ENCODE data around the gene P3H1.

Gene P3H1

DNA sequence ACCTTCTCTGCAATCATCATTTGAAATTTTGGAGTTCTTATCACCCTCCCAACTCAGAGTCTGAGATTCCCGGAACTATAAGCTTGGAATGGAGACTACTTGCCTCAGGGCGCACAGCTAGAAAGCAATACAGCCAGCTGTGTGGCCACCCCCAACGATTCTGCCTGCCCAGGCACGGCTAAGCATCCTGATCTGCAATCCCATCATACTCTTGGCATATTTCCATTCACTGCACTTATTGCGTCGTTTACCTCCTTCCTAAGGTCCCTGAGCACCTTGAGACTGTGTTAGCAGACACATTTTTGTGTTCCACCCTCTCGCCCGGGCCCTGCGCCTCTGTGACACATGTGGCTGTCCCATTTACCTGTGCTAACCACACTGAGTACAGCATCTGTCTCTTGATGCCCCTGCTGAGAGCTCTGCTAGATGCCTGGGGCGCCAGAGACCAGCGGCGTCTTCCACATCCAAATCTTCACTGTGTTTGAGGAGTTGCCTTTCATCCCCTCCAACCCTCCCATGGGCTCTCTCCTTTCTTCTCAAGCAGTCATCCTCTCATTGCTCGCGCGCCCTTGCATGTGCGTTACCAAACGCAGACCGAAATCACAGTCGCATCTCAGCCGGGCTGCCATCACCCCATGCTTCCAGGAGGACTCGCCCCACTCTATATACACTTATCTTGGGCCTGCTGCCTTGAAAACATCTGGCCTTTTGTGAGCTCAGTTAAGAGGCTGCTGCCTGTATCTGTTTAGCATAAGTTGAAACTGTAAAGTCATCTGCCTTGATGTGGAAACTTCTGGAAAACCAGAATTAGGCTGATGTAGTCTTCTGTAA is 23.3 kb downstream of the P3H1 start:
- peak; percentile 32 for DNase-seq (ENCODE audit: low spot score)

DNA sequence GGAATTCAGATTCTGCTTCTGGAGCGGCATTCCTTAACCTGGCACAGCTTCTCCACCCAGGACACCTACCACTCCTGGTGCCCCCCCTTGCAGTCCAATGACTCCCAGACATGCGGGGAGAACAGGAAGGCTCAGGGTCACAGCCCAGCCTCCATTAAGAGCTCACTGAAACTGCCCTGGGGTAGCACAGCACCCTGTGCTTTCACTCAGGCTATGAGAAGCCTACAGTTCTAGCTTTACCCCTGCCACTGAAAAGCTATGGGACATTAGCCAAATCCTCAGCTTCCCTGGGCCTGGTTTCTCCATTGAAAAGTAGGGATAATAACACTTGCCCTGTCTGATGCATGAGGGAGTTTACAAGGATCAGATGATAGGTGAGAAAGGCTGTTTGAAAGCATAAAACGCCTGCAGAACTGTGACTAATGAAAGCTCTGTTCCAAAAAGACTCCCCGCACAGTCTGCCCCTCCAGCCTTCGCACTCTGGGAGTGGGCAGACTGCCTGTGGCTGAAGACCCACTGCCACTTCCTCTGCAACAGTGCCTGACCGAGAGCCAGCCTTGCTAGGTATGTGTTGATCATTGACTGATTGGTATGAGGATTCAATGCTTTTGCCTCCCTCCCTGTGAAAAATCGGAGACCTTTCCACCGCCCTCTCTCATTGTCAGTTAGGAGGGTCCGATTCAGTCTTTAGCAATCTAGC is 24.1 kb downstream of the P3H1 start:
- DNase-seq (ENCODE audit: low spot score), result peak; percentile 20

DNA sequence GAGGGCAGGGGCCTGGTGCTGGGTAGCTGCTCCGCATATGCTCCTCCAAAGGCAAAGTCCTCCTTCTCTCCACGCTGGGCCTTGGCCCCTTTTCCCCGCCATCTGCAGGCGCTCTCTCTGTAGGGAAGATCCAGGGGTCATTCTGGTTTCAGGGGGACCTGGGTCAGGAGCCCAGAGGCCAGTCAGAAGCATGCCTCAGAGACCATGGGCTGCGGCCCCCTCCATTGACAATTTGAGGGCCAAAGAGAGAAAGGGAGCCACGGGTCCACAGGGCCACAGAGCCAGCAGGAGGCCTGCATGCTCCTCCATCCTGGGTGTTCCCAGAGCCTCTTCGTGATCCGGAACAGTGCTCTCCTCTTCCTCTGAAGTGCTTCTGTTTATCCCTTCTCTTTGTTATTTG is 24.7 kb downstream of the P3H1 start:
- no peak for DNase-seq (ENCODE audit: low spot score)

DNA sequence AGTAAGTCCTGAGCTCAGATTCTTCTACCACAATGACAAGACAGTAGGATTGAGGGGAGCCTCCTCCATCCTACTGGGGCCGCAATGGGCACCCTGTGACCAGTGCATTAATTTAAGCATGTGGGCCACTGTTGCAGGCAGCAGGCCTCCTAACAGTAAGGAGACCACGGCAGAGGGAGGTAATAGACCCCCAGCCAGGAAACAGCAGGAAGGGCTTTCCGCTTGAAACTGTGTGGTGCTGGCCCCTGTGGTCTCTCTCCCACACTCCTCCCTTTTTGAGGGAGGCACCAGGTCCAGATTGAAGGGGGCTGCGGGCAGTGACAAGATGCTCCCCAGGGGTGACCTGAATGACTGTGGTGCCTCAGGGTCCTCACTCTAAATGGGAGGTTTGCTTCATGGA is 25.1 kb downstream of the P3H1 start:
- DNase-seq (ENCODE audit: low spot score), result no peak

DNA sequence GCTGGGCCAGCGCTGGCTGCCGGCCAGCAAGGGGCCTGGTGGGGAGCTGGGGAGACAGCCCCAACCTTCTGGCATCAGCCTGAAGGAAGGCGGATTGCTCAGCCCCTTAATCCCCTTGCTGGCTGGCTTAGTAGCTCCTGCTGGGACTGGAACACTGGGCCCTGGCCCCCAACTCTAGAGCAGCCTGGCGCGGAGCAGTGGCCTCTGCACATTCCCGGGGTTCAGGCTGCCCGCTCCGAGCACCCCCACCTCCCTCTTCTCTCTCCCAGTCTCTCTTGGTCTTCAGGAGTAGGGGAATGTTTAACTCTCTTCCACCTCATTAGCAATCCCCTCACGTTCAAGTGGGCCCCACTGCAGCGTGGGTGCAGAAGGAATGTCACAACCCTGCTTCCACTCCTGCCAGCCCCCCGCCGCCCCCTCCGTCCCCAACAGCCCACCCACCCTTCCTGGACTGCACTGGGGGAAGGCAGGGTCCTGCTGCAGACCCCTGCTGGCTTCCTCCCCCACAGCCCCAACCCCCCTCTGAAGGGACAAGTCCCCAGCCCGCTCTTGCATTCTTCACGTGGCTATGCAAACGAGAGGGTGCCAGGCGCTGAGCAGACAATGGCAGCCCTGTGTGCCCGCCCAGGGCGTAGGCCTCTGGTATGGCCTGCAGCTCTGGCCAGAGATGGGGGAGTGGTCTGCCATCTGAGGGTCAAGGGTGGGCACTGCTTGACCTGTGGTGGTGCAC is 25.8 kb downstream of the P3H1 start:
- DNase-seq (ENCODE audit: low spot score), result no peak

DNA sequence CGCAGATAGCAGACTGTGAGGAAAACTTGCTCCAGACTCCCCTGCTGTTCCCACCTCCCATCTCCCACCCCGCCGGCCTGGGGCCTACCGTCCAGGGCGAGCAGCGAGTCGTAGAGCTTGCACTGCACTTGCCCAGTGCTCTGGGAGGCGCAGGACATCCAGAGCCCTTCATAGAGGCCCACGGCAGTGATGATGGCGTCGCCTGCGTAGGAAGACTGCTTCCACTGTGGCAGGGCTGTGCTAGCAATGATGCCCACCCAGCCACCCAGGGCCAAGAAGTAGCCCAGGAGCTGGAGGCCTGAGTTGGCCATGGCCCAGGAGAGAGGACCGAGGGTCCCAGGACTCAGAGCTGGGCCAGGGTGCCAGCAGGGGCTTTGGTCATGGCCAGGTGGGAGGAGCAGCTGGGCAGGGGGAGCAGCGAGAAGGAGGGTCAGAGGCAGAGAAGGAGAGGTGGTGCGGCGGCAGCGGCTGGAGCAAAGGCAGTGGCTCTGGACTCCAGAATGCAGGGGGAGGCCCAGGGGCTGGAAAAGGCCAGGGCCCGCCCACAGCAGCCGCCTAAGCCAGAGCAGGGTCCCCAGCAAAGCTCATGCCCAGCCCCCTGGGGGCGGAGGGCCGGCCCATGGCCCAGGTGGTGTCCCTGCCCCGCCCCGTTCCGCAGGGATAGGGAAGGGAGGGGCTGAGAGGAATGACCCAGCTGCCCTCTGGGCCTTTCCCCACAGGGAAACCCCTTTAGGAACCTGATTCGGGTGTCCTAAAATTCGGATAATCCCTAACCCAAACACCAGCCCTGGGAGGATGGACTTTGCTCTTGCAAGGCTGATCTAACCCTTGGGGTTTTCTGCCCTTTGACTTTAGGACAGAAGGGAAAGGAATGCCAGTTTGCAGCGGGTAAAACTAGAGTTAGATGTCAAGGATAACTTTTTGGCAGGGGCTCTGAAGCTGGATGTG is 26.8 kb downstream of the P3H1 start, which contains the start of gene CLDN19:
CLDN19 (minus strand) TSS at position 484 of the 948 bp plus-strand sequence; CDS start at position 311, 173 bp downstream.
- DNase-seq (ENCODE audit: low spot score), result no peak

DNA sequence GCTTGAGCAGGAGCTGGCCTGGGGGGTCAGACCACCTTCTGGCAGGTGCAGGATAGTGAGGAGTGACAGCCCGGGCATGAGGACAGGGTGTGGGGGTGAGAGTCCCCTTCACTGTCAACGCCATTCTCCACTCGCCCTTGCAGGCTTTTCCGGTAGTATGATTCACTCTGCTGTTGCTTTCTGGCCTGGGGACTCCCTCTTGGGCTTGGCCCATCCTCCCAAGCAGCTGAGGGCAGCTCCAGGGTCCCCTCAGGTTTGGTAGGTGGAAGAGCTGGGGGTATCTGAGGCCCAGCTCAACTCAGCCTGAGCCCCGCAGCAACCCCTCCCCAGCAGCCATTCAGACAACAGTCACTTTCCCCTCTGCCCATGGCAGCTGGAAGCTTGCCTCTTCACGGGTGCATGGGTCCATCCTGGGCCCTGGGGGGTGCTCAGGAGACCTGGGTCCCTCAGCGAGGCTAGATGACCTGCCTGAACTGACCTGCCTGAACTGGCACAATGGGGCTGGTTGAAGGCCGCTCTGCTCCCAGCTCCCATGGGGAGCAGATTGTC is 28.1 kb downstream of the P3H1 start:
- DNase-seq (ENCODE audit: low spot score), result no peak

DNA sequence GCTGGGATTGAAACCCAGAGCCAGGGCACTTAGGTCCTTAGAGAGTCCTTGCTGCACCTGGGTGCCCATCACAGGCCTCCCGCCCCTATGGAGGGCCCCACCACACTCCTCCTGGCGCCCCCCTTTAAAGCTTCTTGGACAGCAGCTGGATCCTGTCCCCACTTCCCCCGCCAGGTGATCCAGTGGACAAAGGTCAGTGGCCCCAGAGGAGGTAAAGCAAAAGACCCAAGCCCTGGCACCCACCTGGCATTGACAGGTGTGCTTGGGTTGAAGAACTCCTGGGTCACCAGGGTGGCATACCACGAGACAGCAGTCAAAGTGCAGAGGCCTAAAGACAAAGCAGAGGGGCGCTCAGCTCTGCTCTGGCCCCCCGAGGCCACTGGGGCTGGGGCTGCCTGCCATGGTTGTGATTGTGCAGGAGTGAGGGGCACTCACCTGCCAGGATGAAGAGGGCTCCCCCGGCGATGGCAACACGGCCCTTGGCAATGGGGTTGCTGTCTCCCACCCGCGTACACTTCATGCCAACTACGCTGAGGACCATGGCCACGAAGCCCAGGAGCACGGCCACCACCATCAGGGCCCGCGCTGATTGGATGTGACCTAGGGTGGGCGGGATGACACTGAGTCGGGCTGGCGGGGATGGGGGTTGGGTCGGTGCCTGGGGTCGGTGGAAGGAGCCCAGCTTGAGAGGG is 28.7 kb downstream of the P3H1 start:
- no peak for DNase-seq (ENCODE audit: low spot score)

DNA sequence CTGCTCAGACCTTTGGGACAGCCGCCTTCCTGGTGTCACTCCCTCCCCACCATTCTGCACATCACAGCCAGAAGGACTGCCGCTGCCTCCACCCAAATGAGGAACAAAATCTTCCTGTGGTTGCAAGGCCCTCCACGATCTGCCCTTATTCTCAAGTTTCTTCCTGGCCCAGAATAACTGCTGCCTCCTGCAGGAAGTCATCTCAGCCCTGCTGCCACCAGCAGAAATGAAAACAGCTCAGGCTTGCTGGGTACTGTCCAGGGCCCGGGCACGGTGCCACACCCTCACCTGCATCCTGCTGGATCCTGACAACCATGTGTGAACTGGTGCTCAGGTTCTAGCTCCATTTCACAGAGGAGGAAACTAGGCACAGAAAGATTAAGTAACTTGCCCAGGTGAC is 29.6 kb downstream of the P3H1 start:
- peak; percentile 28 for DNase-seq (ENCODE audit: low spot score)

DNA sequence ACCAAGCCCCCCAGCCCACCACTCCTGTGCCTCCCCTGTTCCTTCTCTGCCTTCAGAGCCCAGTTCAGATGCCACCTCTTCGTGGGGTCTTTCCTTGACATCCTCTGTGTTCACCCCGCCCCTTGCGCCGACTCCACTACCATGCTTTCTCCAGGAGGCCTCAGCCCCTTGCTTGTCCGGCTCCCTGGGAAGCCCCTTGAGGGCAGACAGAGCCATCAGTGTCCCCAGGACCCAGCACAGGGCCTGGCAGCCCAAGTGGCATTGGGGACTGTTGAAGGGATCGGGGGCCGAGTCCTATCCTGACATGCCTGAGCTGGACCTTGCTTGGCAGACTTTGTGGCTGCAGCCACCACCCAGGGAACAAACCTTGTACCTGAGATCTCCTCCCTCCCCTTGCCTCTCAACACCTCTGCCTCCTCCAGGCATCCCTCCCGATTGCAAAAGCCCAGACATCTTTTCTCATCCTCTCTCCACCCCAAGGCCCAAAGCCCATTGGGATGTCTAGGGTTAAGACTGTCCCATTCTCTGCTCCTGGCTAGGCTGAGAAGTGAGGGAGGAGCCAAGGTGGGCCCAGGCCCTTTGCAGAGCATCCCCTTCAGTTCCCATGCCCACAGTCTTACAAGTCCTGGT is 30.1 kb downstream of the P3H1 start:
- no peak for DNase-seq (ENCODE audit: low spot score)

DNA sequence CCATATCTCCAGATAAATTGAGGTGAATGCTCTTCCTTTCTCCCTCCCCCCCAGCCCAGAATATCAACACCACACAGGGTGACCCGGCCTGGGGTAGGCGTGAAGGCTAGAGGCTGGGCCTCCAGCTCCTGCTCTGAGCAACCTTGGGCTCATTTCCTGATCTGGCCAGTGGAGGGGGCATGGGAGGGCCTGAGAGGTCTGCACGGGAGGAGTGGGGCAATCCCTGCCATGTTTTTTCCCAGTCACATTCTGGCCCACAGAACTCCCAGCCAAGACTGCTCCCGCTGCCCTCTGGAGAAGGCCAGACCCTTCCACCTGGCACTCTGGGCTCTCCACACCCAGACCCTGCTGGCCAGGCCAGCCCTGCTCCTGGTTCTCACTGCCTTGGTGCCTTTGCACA is 30.7 kb downstream of the P3H1 start:
- DNase-seq (ENCODE audit: low spot score), result peak; percentile 16

DNA sequence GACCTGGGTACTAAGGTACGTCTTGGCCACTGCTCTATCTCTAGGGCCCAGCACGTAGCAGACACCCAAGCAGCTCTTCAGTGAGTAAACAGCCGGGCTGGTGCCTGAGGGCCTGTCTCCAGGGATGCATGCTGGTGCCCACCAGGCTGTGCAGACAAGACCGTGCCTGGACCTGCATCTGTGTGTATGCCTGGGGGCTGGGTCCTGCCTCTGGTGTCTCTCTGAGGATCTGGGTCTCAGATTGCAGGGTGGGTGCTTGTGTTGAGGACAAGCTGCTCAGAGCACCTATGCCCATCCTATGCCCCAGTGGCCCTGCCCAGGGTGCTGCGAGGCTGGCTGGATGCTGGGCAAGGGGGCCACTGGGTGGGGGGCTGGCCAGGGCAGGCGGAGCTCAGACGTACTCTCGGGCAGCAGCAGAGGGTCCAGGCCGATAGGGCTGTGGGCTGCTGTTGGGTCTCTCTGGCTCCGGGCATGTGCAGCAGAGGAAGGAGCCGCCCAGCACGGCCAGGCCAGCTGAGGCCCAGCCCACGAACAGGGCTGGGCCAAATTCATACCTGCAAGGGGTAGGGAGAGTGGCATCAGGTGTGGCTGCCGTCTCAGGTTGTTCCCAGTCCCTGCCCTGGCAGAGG is 31.2 kb downstream of the P3H1 start:
- no peak for DNase-seq (ENCODE audit: low spot score)

DNA sequence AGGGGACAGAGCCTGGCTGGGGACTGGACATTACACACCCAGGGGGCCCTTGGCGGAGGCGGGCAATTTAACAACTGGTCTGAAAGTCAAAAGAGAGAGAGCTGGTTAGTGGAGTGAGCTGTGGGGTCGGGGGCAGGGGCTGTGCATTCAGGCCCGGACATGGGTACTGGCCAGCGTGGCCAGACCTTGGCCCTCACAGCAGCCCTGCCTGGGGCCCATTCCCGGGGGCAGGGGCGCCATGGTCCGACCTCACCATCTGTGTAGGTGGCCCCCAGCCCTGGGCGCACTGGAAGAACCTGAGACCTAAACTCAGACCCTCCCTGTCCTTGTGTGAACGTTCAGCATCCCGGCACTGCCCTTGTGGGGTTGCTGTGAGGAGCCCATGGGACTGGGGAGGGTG is 31.8 kb downstream of the P3H1 start:
- DNase-seq (ENCODE audit: low spot score), result no peak

DNA sequence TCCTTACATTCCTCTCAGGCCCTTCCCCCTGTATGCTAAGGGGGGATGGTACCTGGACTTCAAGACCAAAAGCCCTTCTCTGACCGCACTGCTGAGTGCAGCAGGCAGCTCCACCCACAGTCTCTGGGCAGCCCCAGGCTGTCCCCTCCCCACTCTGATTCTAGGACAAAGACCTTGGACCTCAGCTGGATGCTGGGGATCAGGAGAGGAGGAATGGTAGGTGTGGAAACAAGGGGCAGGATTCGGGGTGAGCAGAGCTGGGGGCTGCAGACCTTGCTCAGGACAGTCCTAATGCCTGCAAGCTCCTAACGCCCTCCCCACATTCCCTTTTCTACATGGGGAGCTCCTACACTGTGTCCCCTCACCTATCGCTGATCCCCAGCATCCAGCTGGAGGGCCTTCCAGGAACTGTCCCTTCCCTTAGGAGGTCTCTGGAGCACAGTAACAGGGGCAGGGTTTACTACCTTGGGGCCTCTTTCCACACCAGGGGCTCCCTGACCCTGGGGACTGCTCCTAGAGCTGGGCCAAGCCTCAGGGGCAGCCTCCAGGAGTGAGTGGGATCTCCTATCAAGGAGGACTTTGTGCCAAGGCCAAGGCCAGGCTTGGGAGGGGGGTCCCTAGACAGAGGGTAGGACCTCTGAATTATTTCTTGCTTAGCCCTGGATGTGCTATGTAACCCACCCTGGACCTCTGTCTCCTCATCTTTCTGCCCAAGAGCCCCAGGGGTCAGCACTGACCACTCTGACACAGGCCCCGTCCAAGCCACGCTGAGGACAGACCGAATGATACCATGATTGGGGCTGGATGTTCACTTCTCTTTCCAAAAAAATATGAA is 32.4 kb downstream of the P3H1 start:
- no peak for DNase-seq (ENCODE audit: low spot score)

DNA sequence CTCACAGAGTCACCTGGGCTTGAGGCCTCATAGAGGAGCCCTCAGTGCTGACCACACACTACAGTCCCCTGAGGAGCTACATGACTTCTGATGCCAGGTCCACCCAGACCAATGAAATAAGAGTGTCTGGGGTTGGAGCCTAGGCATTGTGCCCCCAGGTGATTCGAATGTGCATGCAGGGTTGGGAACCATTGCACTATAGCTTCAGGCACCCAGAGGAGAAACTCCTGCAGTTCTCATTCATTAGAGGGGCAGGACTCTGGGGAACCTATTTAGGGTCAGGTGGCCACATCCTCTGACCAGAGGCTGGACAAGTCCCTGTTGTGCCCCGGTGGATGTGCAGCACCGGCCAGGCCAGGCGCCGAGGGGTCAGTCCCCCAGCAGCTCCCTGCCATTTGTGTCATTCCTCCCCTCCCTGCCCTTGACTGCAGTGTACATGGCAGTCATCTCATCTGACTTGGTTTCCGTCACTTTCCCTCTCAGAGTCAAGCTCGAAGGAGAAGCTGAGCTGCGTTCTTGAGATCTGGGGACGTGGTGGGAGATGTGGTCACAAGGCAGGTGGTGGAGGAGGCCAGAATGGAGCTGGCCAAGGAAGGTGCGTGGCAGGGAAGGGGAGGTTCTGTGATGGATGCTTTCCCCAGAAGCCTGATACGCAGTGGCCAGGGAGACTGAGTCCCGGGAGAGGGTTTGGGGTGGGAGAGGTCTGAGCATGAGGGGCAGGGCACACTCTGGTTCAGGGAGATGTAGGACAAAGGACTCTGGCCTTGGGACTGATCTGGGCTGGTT is 33.2 kb downstream of the P3H1 start:
- DNase-seq (ENCODE audit: low spot score), result no peak

DNA sequence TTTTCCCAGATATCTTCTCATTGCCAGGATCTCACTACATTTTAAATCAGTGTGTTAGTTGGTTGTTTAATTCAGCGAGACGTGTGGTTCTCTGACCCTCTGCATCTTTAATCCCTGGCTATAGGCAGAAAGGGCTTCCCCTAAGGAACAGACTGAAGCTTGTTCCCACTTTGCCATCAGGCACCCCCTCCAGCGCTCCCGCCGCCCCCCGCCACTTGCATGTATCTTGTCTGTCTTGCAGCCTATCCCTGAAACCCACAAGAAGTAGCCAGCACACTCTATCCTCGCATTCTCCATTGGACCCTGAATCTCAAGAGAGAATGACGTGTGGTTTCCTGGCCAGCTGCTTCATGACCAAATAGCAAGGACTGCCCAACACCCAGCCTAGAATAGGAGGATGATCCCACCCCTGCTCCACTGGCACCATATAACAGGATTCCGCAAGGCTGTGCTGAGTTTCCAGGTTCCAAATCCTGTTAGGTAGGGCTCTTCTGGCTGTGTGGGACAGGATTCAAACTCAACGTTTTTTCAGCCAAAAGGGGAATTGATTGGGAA is 34.6 kb downstream of the P3H1 start:
- DNase-seq (ENCODE audit: low spot score), result no peak

DNA sequence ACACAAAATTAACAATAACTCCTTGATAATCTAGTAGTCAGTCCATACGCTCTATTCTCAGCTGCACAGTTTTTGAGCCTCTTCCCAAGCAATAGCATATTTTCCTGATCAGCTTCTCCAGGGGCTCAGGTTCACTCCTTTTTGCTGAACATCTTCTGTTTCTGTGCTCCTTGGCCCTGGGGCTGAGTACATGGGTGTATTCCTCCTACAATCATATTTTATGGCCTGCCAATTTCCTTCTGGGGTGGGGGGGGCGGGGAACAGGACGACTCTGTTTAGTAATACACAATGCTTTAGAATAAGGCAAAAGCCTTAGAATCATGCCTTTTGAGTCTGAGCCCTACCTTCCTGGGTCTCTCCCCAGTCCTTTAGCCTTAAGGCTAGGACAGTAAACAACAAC is 35.2 kb downstream of the P3H1 start:
- DNase-seq (ENCODE audit: low spot score), result no peak

DNA sequence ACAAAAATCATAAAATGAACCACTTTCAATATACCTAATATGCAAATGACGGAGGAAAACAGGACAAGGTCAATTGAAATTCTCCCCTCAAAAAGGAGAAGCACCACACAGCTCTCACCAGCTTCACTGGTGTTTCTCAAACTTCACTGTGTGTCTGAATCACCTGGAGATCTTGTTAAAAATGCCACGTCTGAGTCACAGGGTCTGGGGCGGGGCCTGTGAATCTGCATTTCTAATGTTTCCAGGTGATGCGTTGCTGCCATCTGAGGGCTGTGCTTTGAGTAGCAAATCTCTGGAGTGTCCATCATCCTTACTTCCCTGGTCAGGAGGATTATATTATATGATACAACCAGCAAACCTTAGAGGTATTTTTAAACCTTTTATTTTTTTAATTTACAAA is 35.8 kb downstream of the P3H1 start:
- peak; percentile 65 for DNase-seq (ENCODE audit: low spot score)

Measured in kidney tubule cell (primary cell).